Measurements from ENCODE around the gene APOBEC2. TPM values are rescaled to one million over a fixed set of nuclear protein-coding genes. Genes with fewer than 3 reads are reported as not detected.

APOBEC2 gene
- polyA plus RNA-seq, 2 of the 4 experiments (the other 2 are of a cell fraction): not detected

DNA sequence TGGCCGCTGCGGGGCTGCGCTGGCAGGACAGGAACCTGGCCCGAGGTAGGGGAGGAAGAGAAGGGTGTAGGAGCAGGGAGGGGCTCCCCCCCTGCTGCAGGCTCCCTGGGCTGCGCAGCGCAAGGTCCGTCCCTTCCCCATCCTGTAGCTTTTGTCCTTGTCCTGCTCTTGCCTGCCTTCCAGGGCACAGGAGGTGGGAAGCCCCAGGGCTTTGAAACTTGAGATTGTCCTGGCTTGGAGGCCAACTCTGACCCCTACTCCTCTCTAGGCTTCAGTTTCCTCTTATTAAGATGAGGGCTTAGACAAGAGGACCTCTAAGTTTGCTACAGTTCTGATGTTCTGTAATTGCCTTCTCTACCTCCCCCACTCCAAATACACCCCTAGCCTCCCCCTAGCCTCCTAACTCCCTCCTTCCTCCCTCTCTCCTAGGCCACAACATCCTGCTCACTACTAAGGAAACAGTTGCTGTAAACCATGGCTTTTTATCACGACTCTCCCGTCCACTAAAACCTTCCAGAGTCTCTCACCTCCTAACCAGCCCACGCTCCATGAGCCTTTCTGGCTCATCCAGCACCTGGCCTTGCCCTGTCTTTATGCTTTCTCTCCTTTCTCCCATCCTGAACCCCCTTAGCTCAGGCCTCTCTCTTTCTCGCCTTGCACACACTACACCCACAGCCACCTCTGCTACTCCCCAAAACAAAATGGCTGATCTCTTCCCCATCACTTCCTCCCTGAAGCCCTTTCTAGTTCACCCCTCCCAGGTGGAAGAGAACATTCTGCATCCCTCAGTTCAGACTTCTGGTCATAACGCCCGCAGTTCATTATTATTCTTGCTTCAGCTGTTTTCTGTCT, 24.2 kb upstream of the APOBEC2 start:
- H3K4me1 ChIP-seq: peaks cover 12% of the 10 kb centered on the region; the same call in 2 of the 3 replicates
- ChIA-PET POLR2A (interaction anchor here (1.1 kb wide), 1 partner anchor 44 kb away, joined by 3 read pairs; the partner anchor contains the start of genes NFYA and OARD1), CTCF (interaction anchor here (0.6 to 8.0 kb wide), 44 partner anchors 8 to 1682 kb away, joined by 3 to 71 read pairs (median 4); partner anchors contain the start of gene UNC5CL)
- TF ChIP-seq CHD4 (IDR thresholded peaks at IDR 0.05; ENCODE audit: borderline replicate concordance) (no peak), MAFK (IDR thresholded peaks at IDR 0.05; ENCODE audit: partially characterized antibody) (no peak), FOSL2 (IDR thresholded peaks at IDR 0.05) (no peak), FOSL2 (CRISPR knock-in tag; IDR thresholded peaks at IDR 0.05) (no peak), HOXA7 (CRISPR knock-in tag; IDR thresholded peaks at IDR 0.05) (no peak), NPAS2 (CRISPR knock-in tag; IDR thresholded peaks at IDR 0.05; ENCODE audit: borderline replicate concordance) (no peak), RAD21 (conservative IDR thresholded peaks at IDR 0.05 in 1 of 2, IDR thresholded peaks at IDR 0.05 in 1 of 2) (no peak), TFCP2L1 (CRISPR knock-in tag; IDR thresholded peaks at IDR 0.05) (no peak), ESRRA (IDR thresholded peaks at IDR 0.05; ENCODE audit: borderline replicate concordance, low read length) (no peak)
- TF ChIP-seq, protein P1, sequence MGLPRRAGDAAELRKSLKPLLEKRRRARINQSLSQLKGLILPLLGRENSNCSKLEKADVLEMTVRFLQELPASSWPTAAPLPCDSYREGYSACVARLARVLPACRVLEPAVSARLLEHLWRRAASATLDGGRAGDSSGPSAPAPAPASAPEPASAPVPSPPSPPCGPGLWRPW (IDR thresholded peaks at IDR 0.05): no peak
- TF ChIP-seq, protein P2, sequence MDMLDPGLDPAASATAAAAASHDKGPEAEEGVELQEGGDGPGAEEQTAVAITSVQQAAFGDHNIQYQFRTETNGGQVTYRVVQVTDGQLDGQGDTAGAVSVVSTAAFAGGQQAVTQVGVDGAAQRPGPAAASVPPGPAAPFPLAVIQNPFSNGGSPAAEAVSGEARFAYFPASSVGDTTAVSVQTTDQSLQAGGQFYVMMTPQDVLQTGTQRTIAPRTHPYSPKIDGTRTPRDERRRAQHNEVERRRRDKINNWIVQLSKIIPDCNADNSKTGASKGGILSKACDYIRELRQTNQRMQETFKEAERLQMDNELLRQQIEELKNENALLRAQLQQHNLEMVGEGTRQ (IDR thresholded peaks at IDR 0.05): no peak
- no peak overlapping the region for H3K4me3 ChIP-seq
- 87% methylated on average over 11 of the region's 13 CpGs for WGBS (ENCODE audit: missing lambda C conversion rate)
- peak overlapping the region; percentile 62 for H3K4me2 ChIP-seq
- no peak; a peak in 2 of 6 replicates for ATAC-seq
- FAIRE-seq: no peak
- DNase-seq (ENCODE audit: low read depth in 1 of 2, low spot score in 1 of 2): no peak
- H3K9me3 ChIP-seq: no peaks in the 10 kb centered on the region
- H3K27ac ChIP-seq: peak overlapping the region; percentile 67 to 85

DNA sequence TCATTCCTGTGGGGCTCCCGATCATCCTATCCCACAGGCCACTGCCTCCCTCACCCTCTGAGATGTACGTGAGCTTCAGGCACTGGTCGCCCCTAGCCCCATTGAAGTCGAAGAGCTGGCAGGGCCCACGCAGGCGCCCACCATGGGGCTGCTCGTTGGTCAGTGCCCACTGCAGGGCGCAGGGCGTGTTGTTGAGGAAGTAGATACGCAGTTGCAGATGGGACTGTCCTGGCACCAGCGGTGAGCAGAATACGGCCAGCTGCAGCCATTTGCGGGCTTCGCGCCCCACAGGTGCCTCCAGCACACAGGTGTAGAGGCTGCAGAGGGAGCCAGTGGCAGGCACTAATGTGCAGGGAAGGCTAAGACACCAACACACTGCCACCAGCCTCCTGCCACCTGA, 20.2 kb upstream of the APOBEC2 start:
- TF ChIP-seq PHF8 (IDR thresholded peaks at IDR 0.05; ENCODE audit: borderline replicate concordance, low read depth) (no peak), CEBPB (IDR thresholded peaks at IDR 0.05) (no peak), POLR2AphosphoS2 (conservative IDR thresholded peaks at IDR 0.05; ENCODE audit: low read length) (no peak), HDAC2 (IDR thresholded peaks at IDR 0.05) (no peak), RFX5 (IDR thresholded peaks at IDR 0.05) (no peak), ZNF302 (CRISPR knock-in tag; IDR thresholded peaks at IDR 0.05) (no peak), RARB (CRISPR knock-in tag; IDR thresholded peaks at IDR 0.05) (no peak), KDM1A (IDR thresholded peaks at IDR 0.05; ENCODE audit: low read depth) (no peak), CBX8 (IDR thresholded peaks at IDR 0.05) (no peak)
- TF ChIP-seq, protein P3, sequence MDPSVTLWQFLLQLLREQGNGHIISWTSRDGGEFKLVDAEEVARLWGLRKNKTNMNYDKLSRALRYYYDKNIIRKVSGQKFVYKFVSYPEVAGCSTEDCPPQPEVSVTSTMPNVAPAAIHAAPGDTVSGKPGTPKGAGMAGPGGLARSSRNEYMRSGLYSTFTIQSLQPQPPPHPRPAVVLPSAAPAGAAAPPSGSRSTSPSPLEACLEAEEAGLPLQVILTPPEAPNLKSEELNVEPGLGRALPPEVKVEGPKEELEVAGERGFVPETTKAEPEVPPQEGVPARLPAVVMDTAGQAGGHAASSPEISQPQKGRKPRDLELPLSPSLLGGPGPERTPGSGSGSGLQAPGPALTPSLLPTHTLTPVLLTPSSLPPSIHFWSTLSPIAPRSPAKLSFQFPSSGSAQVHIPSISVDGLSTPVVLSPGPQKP (IDR thresholded peaks at IDR 0.05; ENCODE audit: low read depth, low read length): no peak
- TF ChIP-seq, protein P4, sequence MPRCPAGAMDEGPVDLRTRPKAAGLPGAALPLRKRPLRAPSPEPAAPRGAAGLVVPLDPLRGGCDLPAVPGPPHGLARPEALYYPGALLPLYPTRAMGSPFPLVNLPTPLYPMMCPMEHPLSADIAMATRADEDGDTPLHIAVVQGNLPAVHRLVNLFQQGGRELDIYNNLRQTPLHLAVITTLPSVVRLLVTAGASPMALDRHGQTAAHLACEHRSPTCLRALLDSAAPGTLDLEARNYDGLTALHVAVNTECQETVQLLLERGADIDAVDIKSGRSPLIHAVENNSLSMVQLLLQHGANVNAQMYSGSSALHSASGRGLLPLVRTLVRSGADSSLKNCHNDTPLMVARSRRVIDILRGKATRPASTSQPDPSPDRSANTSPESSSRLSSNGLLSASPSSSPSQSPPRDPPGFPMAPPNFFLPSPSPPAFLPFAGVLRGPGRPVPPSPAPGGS (IDR thresholded peaks at IDR 0.05): no peak
- TF ChIP-seq, protein P5, sequence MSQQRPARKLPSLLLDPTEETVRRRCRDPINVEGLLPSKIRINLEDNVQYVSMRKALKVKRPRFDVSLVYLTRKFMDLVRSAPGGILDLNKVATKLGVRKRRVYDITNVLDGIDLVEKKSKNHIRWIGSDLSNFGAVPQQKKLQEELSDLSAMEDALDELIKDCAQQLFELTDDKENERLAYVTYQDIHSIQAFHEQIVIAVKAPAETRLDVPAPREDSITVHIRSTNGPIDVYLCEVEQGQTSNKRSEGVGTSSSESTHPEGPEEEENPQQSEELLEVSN (IDR thresholded peaks at IDR 0.05; ENCODE audit: borderline replicate concordance, low read depth): no peak
- FAIRE-seq (no peak), DNase-seq (ENCODE audit: low read depth in 1 of 2, low spot score in 1 of 2) (no peak), ATAC-seq (no peak)
- ChIA-PET CTCF (no interaction called here), POLR2A (no interaction called here)
- no peak overlapping the region for H3K27ac ChIP-seq
- peaks cover 25% of the 10 kb centered on the region for H3K4me1 ChIP-seq
- no peak overlapping the region for H3K4me2 ChIP-seq
- 98% methylated on average over 8 of the region's 15 CpGs for WGBS (ENCODE audit: missing lambda C conversion rate)
- no peak overlapping the region for H3K4me3 ChIP-seq
- H3K9me3 ChIP-seq: no peaks in the 10 kb centered on the region
